Measurements from ENCODE around the gene CCDC138. TPM values are rescaled to one million over a fixed set of nuclear protein-coding genes. Genes with fewer than 3 reads are reported as not detected.

CCDC138 gene
- total RNA-seq, 1 donor from 2014 or later: 6.1 TPM

DNA sequence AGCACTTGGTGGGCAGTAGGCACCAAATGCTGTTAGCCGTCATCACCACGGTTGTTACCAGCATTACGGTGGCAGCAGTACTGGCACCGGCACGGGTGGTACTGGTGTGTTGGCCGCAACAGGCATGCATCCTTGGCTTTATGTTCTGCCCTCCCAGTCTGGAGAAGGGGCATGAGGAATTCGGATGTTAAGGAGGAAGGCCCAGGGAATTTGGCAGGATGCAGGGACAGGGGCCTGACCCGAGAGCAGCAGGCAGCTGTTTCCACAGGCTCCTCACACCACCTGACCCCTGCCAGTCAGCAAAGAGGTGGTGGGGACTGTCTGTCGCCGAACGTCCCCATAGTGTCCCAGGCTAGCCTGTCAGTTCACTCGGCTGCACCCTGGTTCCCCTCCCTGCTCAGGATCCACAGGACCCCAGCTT lies 123.5 kb downstream of the CCDC138 start:
- H3K4me1 Mint-ChIP-seq (ENCODE audit: low read depth, unreplicated experiment): no peaks in the 10 kb centered on the region
- Histone ChIP-seq H3K4me2 (ENCODE audit: low read length) (no peak overlapping the region), H3K9me3 (ENCODE audit: insufficient read depth, low read depth, low read length) (no peaks in the 10 kb centered on the region), H3K4me1 (ENCODE audit: insufficient read depth, low read length) (no peaks in the 10 kb centered on the region), H3K27ac (ENCODE audit: low read depth, low read length) (no peak overlapping the region), H3K9ac (ENCODE audit: low read length) (no peak overlapping the region), H3K27me3 (ENCODE audit: insufficient read depth, low read length) (no peaks in the 10 kb centered on the region), H2AFZ (ENCODE audit: low read depth, low read length) (no peak overlapping the region), H3K79me2 (ENCODE audit: insufficient read depth, low read length) (no peaks in the 10 kb centered on the region), H3K4me3 (ENCODE audit: insufficient read depth, low read depth, low read length) (no peak overlapping the region), H4K20me1 (ENCODE audit: insufficient read depth, low read length) (no peaks in the 10 kb centered on the region), H3K36me3 (ENCODE audit: insufficient read depth, low read length) (no peaks in the 10 kb centered on the region)
- H3K4me3 Mint-ChIP-seq (ENCODE audit: unreplicated experiment): no peak overlapping the region
- H3K9me3 Mint-ChIP-seq (ENCODE audit: unreplicated experiment): no peaks in the 10 kb centered on the region
- H3K36me3 Mint-ChIP-seq (ENCODE audit: low read depth, unreplicated experiment): peaks cover 2% of the 10 kb centered on the region
- FAIRE-seq (no peak), DNase-seq (ENCODE audit: low read depth) (no peak)
- no peak overlapping the region for H3K27ac Mint-ChIP-seq (ENCODE audit: unreplicated experiment)
- no peak for TF ChIP-seq EZH2 (IDR thresholded peaks at IDR 0.05; ENCODE audit: insufficient read depth, low read length)
- no peak for TF ChIP-seq CTCF (IDR thresholded peaks at IDR 0.05; ENCODE audit: insufficient read depth, low read depth, low read length)
- peaks cover 25% of the 10 kb centered on the region for H3K27me3 Mint-ChIP-seq (ENCODE audit: low read depth, unreplicated experiment)

DNA sequence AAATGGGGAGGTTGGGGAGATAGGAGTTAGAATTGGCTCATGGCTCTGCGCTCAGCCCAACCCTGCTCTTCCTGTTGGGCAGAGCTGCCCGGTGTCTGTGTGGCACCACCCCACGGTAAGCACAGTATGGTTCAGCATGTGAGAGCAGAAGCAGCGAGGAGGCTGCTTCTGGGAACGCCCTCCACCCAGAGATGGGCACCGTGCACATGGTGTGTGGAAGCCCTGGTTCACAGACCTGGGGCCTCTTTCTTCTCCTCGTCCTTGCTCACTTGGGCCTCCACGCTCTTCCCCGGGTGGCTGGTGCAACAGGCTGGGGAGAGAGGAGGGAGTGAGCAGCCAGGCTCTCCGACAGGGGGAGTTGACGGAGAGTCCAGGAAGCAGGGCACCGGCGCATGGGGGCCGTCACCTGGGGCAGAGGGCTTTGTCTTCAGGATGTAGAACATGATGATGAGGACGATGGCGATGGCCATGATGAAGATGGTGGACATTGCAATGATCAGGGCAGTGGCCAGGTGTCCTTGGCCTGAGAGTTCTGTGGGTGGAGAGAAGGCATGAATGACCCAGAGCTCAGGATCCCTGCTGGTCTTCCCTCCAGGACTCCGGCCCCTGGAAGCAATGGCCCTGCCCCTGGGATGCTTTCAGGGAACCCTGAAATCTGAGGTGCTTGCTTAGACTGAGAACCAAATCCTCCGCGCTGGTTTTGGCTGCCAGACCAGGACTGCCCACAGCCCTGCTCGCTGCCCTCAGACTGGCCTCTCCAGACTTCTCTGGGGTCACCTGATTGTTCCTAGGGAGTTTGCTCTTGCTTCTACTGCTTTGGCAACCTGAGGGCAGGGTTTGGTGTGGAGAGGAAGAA lies 124.2 kb downstream of the CCDC138 start:
- Histone ChIP-seq H3K4me1 (ENCODE audit: insufficient read depth, low read length) (no peaks in the 10 kb centered on the region), H2AFZ (ENCODE audit: low read depth, low read length) (no peak overlapping the region), H3K4me3 (ENCODE audit: insufficient read depth, low read depth, low read length) (no peak overlapping the region), H3K27ac (ENCODE audit: low read depth, low read length) (no peak overlapping the region), H3K9me3 (ENCODE audit: insufficient read depth, low read depth, low read length) (no peaks in the 10 kb centered on the region), H3K36me3 (ENCODE audit: insufficient read depth, low read length) (no peaks in the 10 kb centered on the region), H4K20me1 (ENCODE audit: insufficient read depth, low read length) (no peaks in the 10 kb centered on the region), H3K79me2 (ENCODE audit: insufficient read depth, low read length) (no peaks in the 10 kb centered on the region), H3K9ac (ENCODE audit: low read length) (no peak overlapping the region), H3K4me2 (ENCODE audit: low read length) (no peak overlapping the region), H3K27me3 (ENCODE audit: insufficient read depth, low read length) (no peaks in the 10 kb centered on the region)
- DNase-seq (ENCODE audit: low read depth) (no peak), FAIRE-seq (no peak)
- Mint-ChIP-seq H3K27ac (ENCODE audit: unreplicated experiment) (no peak overlapping the region), H3K27me3 (ENCODE audit: low read depth, unreplicated experiment) (peaks cover 23% of the 10 kb centered on the region), H3K4me1 (ENCODE audit: low read depth, unreplicated experiment) (no peaks in the 10 kb centered on the region), H3K4me3 (ENCODE audit: unreplicated experiment) (no peak overlapping the region), H3K9me3 (ENCODE audit: unreplicated experiment) (no peaks in the 10 kb centered on the region), H3K36me3 (ENCODE audit: low read depth, unreplicated experiment) (peaks cover 2% of the 10 kb centered on the region)
- TF ChIP-seq CTCF (IDR thresholded peaks at IDR 0.05; ENCODE audit: insufficient read depth, low read depth, low read length): no peak

GRCh38 chr2:108911401-108911800 lies 124.8 kb downstream of the CCDC138 start:
- Histone ChIP-seq H3K9me3 (ENCODE audit: insufficient read depth, low read depth, low read length) (no peaks in the 10 kb centered on the region), H3K4me1 (ENCODE audit: insufficient read depth, low read length) (no peaks in the 10 kb centered on the region), H2AFZ (ENCODE audit: low read depth, low read length) (no peak overlapping the region), H3K9ac (ENCODE audit: low read length) (no peak overlapping the region), H3K79me2 (ENCODE audit: insufficient read depth, low read length) (no peaks in the 10 kb centered on the region), H3K4me2 (ENCODE audit: low read length) (no peak overlapping the region), H3K27me3 (ENCODE audit: insufficient read depth, low read length) (peaks cover 3% of the 10 kb centered on the region), H3K36me3 (ENCODE audit: insufficient read depth, low read length) (no peaks in the 10 kb centered on the region), H3K4me3 (ENCODE audit: insufficient read depth, low read depth, low read length) (no peak overlapping the region), H3K27ac (ENCODE audit: low read depth, low read length) (no peak overlapping the region), H4K20me1 (ENCODE audit: insufficient read depth, low read length) (no peaks in the 10 kb centered on the region)
- no peaks in the 10 kb centered on the region for H3K9me3 Mint-ChIP-seq (ENCODE audit: unreplicated experiment)
- H3K27ac Mint-ChIP-seq (ENCODE audit: unreplicated experiment): no peak overlapping the region
- H3K36me3 Mint-ChIP-seq (ENCODE audit: low read depth, unreplicated experiment): peaks cover 2% of the 10 kb centered on the region
- peaks cover 29% of the 10 kb centered on the region for H3K27me3 Mint-ChIP-seq (ENCODE audit: low read depth, unreplicated experiment)
- no peak overlapping the region for H3K4me3 Mint-ChIP-seq (ENCODE audit: unreplicated experiment)
- FAIRE-seq (no peak), DNase-seq (ENCODE audit: low read depth) (no peak)
- H3K4me1 Mint-ChIP-seq (ENCODE audit: low read depth, unreplicated experiment): no peaks in the 10 kb centered on the region
- TF ChIP-seq CTCF (IDR thresholded peaks at IDR 0.05; ENCODE audit: insufficient read depth, low read depth, low read length) (no peak), EZH2 (IDR thresholded peaks at IDR 0.05; ENCODE audit: insufficient read depth, low read length) (no peak)

Data from astrocyte (in vitro differentiated cells and primary cell).